Mesenchymal stem cell (in vitro differentiated cells and primary cell): ENCODE measurements around the gene YPEL5.

Source experiments
- DNase-seq: peaks from one replicate; pipeline ENCODE4 v3.0.0-alpha.2; 2013
- H2AFZ ChIP-seq: one replicate; pipeline ENCODE4 v1.6.1; 2013; ENCODE audit warnings: low read depth, mild to moderate bottlenecking, control low read depth, inconsistent platforms, low read length, moderate library complexity
- H2AK5ac ChIP-seq: 2 replicates; pipeline ENCODE4 v1.6.1; 2013; ENCODE audit warnings: low read length, moderate library complexity, mild to moderate bottlenecking, inconsistent platforms; ENCODE audit not compliant: severe bottlenecking
- H2BK120ac ChIP-seq: one replicate; pipeline ENCODE4 v1.6.1; 2013; ENCODE audit warnings: low read depth, mild to moderate bottlenecking, inconsistent platforms, low read length, moderate library complexity
- H2BK12ac ChIP-seq, 2 experiments: one replicate each; pipeline ENCODE4 v1.6.1; 2013; ENCODE audit warnings: inconsistent platforms in 2 of 2, low read length in 2 of 2, mild to moderate bottlenecking in 2 of 2, moderate library complexity in 2 of 2, control low read depth in 1 of 2
- H2BK15ac ChIP-seq: one replicate; pipeline ENCODE4 v1.6.1; 2013; ENCODE audit warnings: mild to moderate bottlenecking, low read depth, inconsistent platforms; ENCODE audit not compliant: poor library complexity, severe bottlenecking
- H2BK5ac ChIP-seq: 2 replicates; pipeline ENCODE4 v1.6.1; 2013; ENCODE audit warnings: low read depth, mild to moderate bottlenecking, low read length, control low read depth, inconsistent platforms; ENCODE audit not compliant: poor library complexity, severe bottlenecking
- H3K14ac ChIP-seq, 2 experiments: one replicate each; pipeline ENCODE4 v1.6.1; 2013; ENCODE audit warnings: inconsistent platforms in 2 of 2, low read length in 2 of 2, control low read depth in 1 of 2, mild to moderate bottlenecking in 1 of 2, moderate library complexity in 1 of 2
- H3K18ac ChIP-seq, 2 experiments: one replicate each; pipeline ENCODE4 v1.6.1; 2013; ENCODE audit warnings: inconsistent platforms in 2 of 2, low read length in 2 of 2, control low read depth in 1 of 2, low read depth in 1 of 2, mild to moderate bottlenecking in 1 of 2
- H3K23ac ChIP-seq, 2 experiments: one replicate each; pipeline ENCODE4 v1.6.1; 2013; ENCODE audit warnings: inconsistent platforms in 2 of 2, low read length in 2 of 2, mild to moderate bottlenecking in 2 of 2, moderate library complexity in 2 of 2, control low read depth in 1 of 2
- H3K27ac ChIP-seq: 2 replicates; pipeline ENCODE4 v1.5.1; 2013; ENCODE audit warnings: mild to moderate bottlenecking, moderate library complexity, low read length, control low read depth, inconsistent platforms; ENCODE audit not compliant: poor library complexity, severe bottlenecking
- H3K27me3 ChIP-seq, 2 experiments: 2 replicates each; pipeline versions ENCODE4 v1.6.1 to v1.7.0; 2013; ENCODE audit warnings: low read length in 2 of 2, mild to moderate bottlenecking in 2 of 2, moderate library complexity in 2 of 2, control low read depth in 1 of 2, inconsistent platforms in 1 of 2; ENCODE audit not compliant: control insufficient read depth in 1 of 2, insufficient read depth in 1 of 2
- H3K36me3 ChIP-seq, 2 experiments: 2 replicates each; pipeline versions ENCODE4 v1.6.1 to v1.7.0; 2013; ENCODE audit warnings: low read length in 2 of 2, control low read depth in 1 of 2, inconsistent platforms in 1 of 2, low read depth in 1 of 2, mild to moderate bottlenecking in 1 of 2; ENCODE audit not compliant: insufficient read depth in 2 of 2, control insufficient read depth in 1 of 2
- H3K4ac ChIP-seq, 2 experiments: one replicate each; pipeline ENCODE4 v1.6.1; 2013; ENCODE audit warnings: inconsistent platforms in 2 of 2, low read length in 2 of 2, mild to moderate bottlenecking in 2 of 2, moderate library complexity in 2 of 2, control low read depth in 1 of 2, low read depth in 1 of 2
- H3K4me1 ChIP-seq: 2 replicates; pipeline ENCODE4 v1.6.1; 2013; ENCODE audit warnings: low read depth, low read length, control low read depth; ENCODE audit not compliant: control insufficient read depth, insufficient read depth
- H3K4me2 ChIP-seq: 2 replicates; pipeline ENCODE4 v1.6.1; 2013; ENCODE audit warnings: low read length, mild to moderate bottlenecking, inconsistent platforms; ENCODE audit not compliant: poor library complexity, severe bottlenecking
- H3K4me3 ChIP-seq, 2 experiments: 2 replicates each; pipeline versions ENCODE4 v1.5.1 to v1.7.0; 2013; ENCODE audit warnings: low read length in 2 of 2, mild to moderate bottlenecking in 2 of 2, control low read depth in 1 of 2, low read depth in 1 of 2; ENCODE audit not compliant: insufficient read depth in 1 of 2
- H3K79me1 ChIP-seq: replicated peaks from 2 replicates; pipeline ENCODE4 v1.6.1; 2013; ENCODE audit warnings: mild to moderate bottlenecking, control low read depth, low read length, inconsistent platforms; ENCODE audit not compliant: poor library complexity, severe bottlenecking
- H3K9ac ChIP-seq: 2 replicates; pipeline ENCODE4 v1.7.0; 2013; ENCODE audit warnings: mild to moderate bottlenecking, low read length, moderate library complexity
- H3K9me3 ChIP-seq: 2 replicates; pipeline ENCODE4 v1.7.0; 2013; ENCODE audit warnings: mild to moderate bottlenecking, low read length; ENCODE audit not compliant: control insufficient read depth
- H4K8ac ChIP-seq: one replicate; pipeline ENCODE4 v1.6.1; 2013; ENCODE audit warnings: inconsistent platforms, mild to moderate bottlenecking, low read length, moderate library complexity
- H4K91ac ChIP-seq: one replicate; pipeline ENCODE4 v1.6.1; 2013; ENCODE audit warnings: mild to moderate bottlenecking, low read length, inconsistent platforms
- WGBS: methylation state at CpG from one replicate; pipeline ENCODE4 v1.1.7; 2013; ENCODE audit warnings: mixed read lengths; 5-methylcytosine and 5-hydroxymethylcytosine counted together

The YPEL5 gene

GRCh38 chr2:30104307-30104706 is 42.5 kb upstream of the YPEL5 start:
- no peaks in the 10 kb centered on the region for H3K9me3 ChIP-seq

DNA sequence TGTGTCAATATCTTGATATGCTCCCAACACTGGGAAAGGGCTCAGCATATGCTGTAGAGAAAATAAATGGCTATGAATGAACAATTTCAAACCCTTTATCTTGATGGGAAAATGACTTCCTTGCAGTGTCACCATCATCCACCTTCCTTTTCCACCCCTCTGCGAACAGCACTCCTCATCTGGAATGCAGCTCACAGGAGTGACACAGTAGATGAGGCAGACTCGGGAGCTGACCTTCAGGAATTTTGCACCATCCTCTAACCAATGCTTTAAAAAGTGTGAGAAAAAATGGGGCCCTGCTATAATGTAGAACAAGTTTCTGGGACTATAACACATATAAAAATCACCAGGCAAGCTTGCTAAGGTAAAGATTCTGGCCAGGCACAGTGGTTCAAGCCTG is 41.3 kb upstream of the YPEL5 start:
- Histone ChIP-seq H2BK15ac (no peak overlapping the region), H4K8ac (no peak overlapping the region), H3K4me3 (no peak overlapping the region), H3K27me3 (no peaks in the 10 kb centered on the region), H3K36me3 (no peaks in the 10 kb centered on the region), H3K9me3 (no peaks in the 10 kb centered on the region), H4K91ac (no peak overlapping the region), H3K4ac (no peak overlapping the region), H2BK120ac (no peak overlapping the region), H2AK5ac (no peak overlapping the region), H3K14ac (no peak overlapping the region), H3K18ac (no peak overlapping the region), H3K79me1 (no peaks in the 10 kb centered on the region), H3K9ac (no peak overlapping the region), H2BK5ac (no peak overlapping the region), H3K23ac (no peak overlapping the region), H3K4me2 (no peak overlapping the region), H2AFZ (no peak overlapping the region), H3K27ac (peak overlapping the region; percentile 54), H3K4me1 (peaks cover 10% of the 10 kb centered on the region), H2BK12ac (no peak overlapping the region)
- DNase-seq, result no peak
- WGBS, result no CpG with 5 or more reads among the region's 2 CpGs

More at GRCh38 chr2:30104307-30104706, 42.5 kb upstream of the YPEL5 start:
- H4K8ac ChIP-seq, result no peak overlapping the region
- no peak overlapping the region for H3K9ac ChIP-seq
- peak overlapping the region; percentile 56 for H2AK5ac ChIP-seq
- H4K91ac ChIP-seq, result no peak overlapping the region
- no peak for DNase-seq
- H2BK120ac ChIP-seq, result no peak overlapping the region
- H3K79me1 ChIP-seq, result no peaks in the 10 kb centered on the region
- H3K4me2 ChIP-seq, result no peak overlapping the region
- H2AFZ ChIP-seq, result no peak overlapping the region
- no peak overlapping the region for H3K4me3 ChIP-seq
- no peak overlapping the region for H2BK12ac ChIP-seq
- H2BK15ac ChIP-seq, result no peak overlapping the region
- no peak overlapping the region for H3K23ac ChIP-seq
- H3K4me1 ChIP-seq, result peaks cover 8% of the 10 kb centered on the region
- no peaks in the 10 kb centered on the region for H3K36me3 ChIP-seq
- no peak overlapping the region for H3K27ac ChIP-seq
- 81% methylated on average over 2 of the region's 2 CpGs for WGBS
- no peak overlapping the region for H3K18ac ChIP-seq
- H3K4ac ChIP-seq, result no peak overlapping the region
- no peak overlapping the region for H2BK5ac ChIP-seq
- H3K14ac ChIP-seq, result no peak overlapping the region
- no peaks in the 10 kb centered on the region for H3K27me3 ChIP-seq

DNA sequence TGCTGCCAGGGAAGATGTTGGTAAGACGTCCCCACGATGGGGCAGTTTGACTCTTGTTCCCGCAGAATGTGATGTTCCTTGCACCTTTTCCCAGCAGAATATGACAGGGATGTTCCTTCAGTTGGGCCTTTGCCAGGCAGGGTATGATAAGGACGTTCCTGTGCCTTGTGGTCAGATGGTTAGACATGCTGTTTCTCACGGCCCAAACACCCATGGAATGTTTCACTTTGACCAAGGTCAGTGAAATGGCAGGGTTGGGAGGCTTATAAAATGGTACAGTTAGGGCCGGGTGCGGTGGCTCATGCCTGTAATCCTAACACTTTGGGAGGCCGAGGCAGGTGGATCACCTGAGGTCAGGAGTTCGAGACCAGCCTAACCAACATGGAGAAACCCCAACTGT is 40.3 kb upstream of the YPEL5 start:
- Histone ChIP-seq H4K91ac (no peak overlapping the region), H3K9me3 (no peaks in the 10 kb centered on the region), H3K27me3 (no peaks in the 10 kb centered on the region), H3K23ac (no peak overlapping the region), H2BK12ac (no peak overlapping the region), H2BK5ac (no peak overlapping the region), H3K4me3 (no peak overlapping the region), H2AFZ (no peak overlapping the region), H2BK120ac (no peak overlapping the region), H4K8ac (no peak overlapping the region), H3K27ac (peak overlapping the region; percentile 2), H2BK15ac (no peak overlapping the region), H3K79me1 (no peaks in the 10 kb centered on the region), H3K14ac (no peak overlapping the region), H3K4me2 (no peak overlapping the region), H3K18ac (no peak overlapping the region), H3K4ac (no peak overlapping the region), H2AK5ac (no peak overlapping the region), H3K9ac (no peak overlapping the region), H3K36me3 (no peaks in the 10 kb centered on the region), H3K4me1 (peaks cover 10% of the 10 kb centered on the region)
- WGBS, result 72% methylated on average over 7 of the region's 9 CpGs
- DNase-seq, result peak; percentile 51

DNA sequence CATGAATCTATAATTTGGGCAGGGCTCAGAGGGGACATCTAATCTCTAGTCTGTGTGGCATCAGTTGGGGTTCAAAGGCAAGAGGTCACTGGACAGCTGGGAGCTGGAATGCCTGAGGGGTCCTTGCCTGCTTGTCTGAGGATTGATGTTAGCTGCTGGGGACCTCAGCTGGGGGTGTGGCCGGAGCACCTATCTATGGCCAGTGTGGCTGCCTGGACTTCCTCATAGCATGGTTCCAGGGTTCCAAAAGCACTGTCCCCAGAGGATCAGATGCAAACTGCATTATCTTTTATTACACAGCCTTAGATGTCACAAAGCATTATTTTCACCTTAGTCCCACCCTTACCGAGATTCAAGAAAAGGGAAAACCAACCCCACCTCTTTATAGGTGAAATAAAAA is 38.6 kb upstream of the YPEL5 start:
- Histone ChIP-seq H3K36me3 (no peaks in the 10 kb centered on the region), H3K9ac (no peak overlapping the region), H3K9me3 (no peaks in the 10 kb centered on the region), H4K8ac (no peak overlapping the region), H3K4ac (no peak overlapping the region), H3K23ac (no peak overlapping the region), H3K18ac (no peak overlapping the region), H3K27ac (no peak overlapping the region), H3K27me3 (no peaks in the 10 kb centered on the region), H3K79me1 (no peaks in the 10 kb centered on the region), H3K4me3 (no peak overlapping the region), H2BK5ac (no peak overlapping the region), H3K14ac (no peak overlapping the region), H2AK5ac (peak overlapping the region; percentile 97), H2BK120ac (no peak overlapping the region), H2BK15ac (no peak overlapping the region), H2BK12ac (no peak overlapping the region), H3K4me2 (no peak overlapping the region), H4K91ac (no peak overlapping the region), H2AFZ (no peak overlapping the region), H3K4me1 (peaks cover 11% of the 10 kb centered on the region)
- WGBS, result 97% methylated on average over 2 of the region's 2 CpGs
- no peak for DNase-seq
